ENCODE results near the gene ZNF77.
A peak's percentile ranks its signal among the peaks of the same experiment; 100 is the strongest.

ZNF77 gene

GRCh38 chr19:2900296-2901252 lies 44.2 kb downstream of the ZNF77 start, which contains the start of gene ZNF57:
ZNF57 (plus strand) TSS chr19:2900928; CDS start chr19:2901046, 118 bp downstream.
- ChIA-PET POLR2A (interaction anchor here (0.5 to 1.4 kb wide), 16 partner anchors 10 to 1562 kb away, joined by 3 to 20 read pairs (median 3); partner anchors contain the start of genes THOP1, TLE6, ZNF554 and ZNF555), CTCF (interaction anchor here (0.6 to 1.3 kb wide), 3 partner anchors 14 to 310 kb away, joined by 3 to 4 read pairs (median 3); no protein-coding TSS in a partner anchor)
- H3K4me1 ChIP-seq (ENCODE audit: control insufficient read depth, insufficient read depth, low read length) = no peaks in the 10 kb centered on the region
- H3K27ac ChIP-seq (ENCODE audit: extremely low read depth, low read depth, low read length) = peak within 1 kb of the TSS; percentile 52; the same call in 1 of the 2 replicates
- H3K36me3 ChIP-seq (ENCODE audit: control insufficient read depth in 2 of 2, insufficient read depth in 1 of 2, low read length in 2 of 2) = no peaks in the 10 kb centered on the region
- H3K9me3 ChIP-seq (ENCODE audit: control insufficient read depth, insufficient read depth, low read depth, low read length) = no peaks in the 10 kb centered on the region
- peak within 1 kb of the TSS; percentile 81 for H3K4me3 ChIP-seq (ENCODE audit: low read depth, low read length)
- no peak for TF ChIP-seq ZNF211 (tag by site-specific recombination; IDR thresholded peaks at IDR 0.05; ENCODE audit: low read depth)
- no peak for TF ChIP-seq ZNF274 (IDR thresholded peaks at IDR 0.05; ENCODE audit: low read length)
- no peak for TF ChIP-seq ZNF274 (tag by site-specific recombination; IDR thresholded peaks at IDR 0.05; ENCODE audit: borderline replicate concordance)
- peak; percentile 44; the same call in 1 of the 2 replicates for TF ChIP-seq EGR2 (tag by site-specific recombination; IDR thresholded peaks at IDR 0.05; ENCODE audit: low read depth)
- 0 out of 2 replicates have a peak, but pooled peaks have one; percentile 26 for TF ChIP-seq PATZ1 (tag by site-specific recombination; IDR thresholded peaks at IDR 0.05)
- TF ChIP-seq, protein P1, sequence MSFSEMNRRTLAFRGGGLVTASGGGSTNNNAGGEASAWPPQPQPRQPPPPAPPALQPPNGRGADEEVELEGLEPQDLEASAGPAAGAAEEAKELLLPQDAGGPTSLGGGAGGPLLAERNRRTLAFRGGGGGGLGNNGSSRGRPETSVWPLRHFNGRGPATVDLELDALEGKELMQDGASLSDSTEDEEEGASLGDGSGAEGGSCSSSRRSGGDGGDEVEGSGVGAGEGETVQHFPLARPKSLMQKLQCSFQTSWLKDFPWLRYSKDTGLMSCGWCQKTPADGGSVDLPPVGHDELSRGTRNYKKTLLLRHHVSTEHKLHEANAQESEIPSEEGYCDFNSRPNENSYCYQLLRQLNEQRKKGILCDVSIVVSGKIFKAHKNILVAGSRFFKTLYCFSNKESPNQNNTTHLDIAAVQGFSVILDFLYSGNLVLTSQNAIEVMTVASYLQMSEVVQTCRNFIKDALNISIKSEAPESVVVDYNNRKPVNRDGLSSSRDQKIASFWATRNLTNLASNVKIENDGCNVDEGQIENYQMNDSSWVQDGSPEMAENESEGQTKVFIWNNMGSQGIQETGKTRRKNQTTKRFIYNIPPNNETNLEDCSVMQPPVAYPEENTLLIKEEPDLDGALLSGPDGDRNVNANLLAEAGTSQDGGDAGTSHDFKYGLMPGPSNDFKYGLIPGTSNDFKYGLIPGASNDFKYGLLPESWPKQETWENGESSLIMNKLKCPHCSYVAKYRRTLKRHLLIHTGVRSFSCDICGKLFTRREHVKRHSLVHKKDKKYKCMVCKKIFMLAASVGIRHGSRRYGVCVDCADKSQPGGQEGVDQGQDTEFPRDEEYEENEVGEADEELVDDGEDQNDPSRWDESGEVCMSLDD (tag by site-specific recombination; IDR thresholded peaks at IDR 0.05) = peak; percentile 83
- TF ChIP-seq KLF8 (tag by site-specific recombination; IDR thresholded peaks at IDR 0.05) = peak; percentile 45; the same call in 1 of the 2 replicates
- TF ChIP-seq ZNF785 (tag by site-specific recombination; IDR thresholded peaks at IDR 0.05) = peak; percentile 90
- peak; percentile 62 for TF ChIP-seq ZNF585B (tag by site-specific recombination; IDR thresholded peaks at IDR 0.05)
- peak; percentile 86 for TF ChIP-seq ZNF629 (tag by site-specific recombination; IDR thresholded peaks at IDR 0.05)
- no peak for TF ChIP-seq ZNF624 (tag by site-specific recombination; IDR thresholded peaks at IDR 0.05)
- TF ChIP-seq ZNF335 (tag by site-specific recombination; conservative IDR thresholded peaks at IDR 0.05) = peak; percentile 98
- 0 out of 2 replicates have a peak, but pooled peaks have one; percentile 23 for TF ChIP-seq ZNF2 (tag by site-specific recombination; IDR thresholded peaks at IDR 0.05)
- TF ChIP-seq ZNF37A (tag by site-specific recombination; IDR thresholded peaks at IDR 0.05) = no peak
- peak; percentile 96 for TF ChIP-seq ZBTB20 (tag by site-specific recombination; IDR thresholded peaks at IDR 0.05)
- TF ChIP-seq ZNF596 (tag by site-specific recombination; IDR thresholded peaks at IDR 0.05) = peak; percentile 7; the same call in 1 of the 2 replicates
- TF ChIP-seq ZSCAN30 (tag by site-specific recombination; IDR thresholded peaks at IDR 0.05) = no peak
- TF ChIP-seq YY1 (tag by site-specific recombination; IDR thresholded peaks at IDR 0.05) = 0 out of 2 replicates have a peak, but pooled peaks have one; percentile 33
- TF ChIP-seq KLF10 (tag by site-specific recombination; IDR thresholded peaks at IDR 0.05) = peak; percentile 32; the same call in 1 of the 2 replicates
- peak; percentile 88 for TF ChIP-seq ZNF362 (tag by site-specific recombination; IDR thresholded peaks at IDR 0.05)
- no peak for TF ChIP-seq HIC1 (tag by site-specific recombination; IDR thresholded peaks at IDR 0.05)
- TF ChIP-seq ZNF426 (tag by site-specific recombination; IDR thresholded peaks at IDR 0.05) = no peak
- peak; percentile 86; the same call in 1 of the 2 replicates for TF ChIP-seq KLF9 (tag by site-specific recombination; IDR thresholded peaks at IDR 0.05; ENCODE audit: low read depth)
- TF ChIP-seq GLIS1 (tag by site-specific recombination; IDR thresholded peaks at IDR 0.05) = peak; percentile 22; the same call in 1 of the 2 replicates
- TF ChIP-seq TCF7L2 (IDR thresholded peaks at IDR 0.05; ENCODE audit: borderline replicate concordance, low read depth, low read length) = no peak
- peak; percentile 99 for TF ChIP-seq SP2 (tag by site-specific recombination; IDR thresholded peaks at IDR 0.05)
- TF ChIP-seq, protein P2, sequence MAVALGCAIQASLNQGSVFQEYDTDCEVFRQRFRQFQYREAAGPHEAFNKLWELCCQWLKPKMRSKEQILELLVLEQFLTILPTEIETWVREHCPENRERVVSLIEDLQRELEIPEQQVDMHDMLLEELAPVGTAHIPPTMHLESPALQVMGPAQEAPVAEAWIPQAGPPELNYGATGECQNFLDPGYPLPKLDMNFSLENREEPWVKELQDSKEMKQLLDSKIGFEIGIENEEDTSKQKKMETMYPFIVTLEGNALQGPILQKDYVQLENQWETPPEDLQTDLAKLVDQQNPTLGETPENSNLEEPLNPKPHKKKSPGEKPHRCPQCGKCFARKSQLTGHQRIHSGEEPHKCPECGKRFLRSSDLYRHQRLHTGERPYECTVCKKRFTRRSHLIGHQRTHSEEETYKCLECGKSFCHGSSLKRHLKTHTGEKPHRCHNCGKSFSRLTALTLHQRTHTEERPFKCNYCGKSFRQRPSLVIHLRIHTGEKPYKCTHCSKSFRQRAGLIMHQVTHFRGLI (tag by site-specific recombination; IDR thresholded peaks at IDR 0.05) = peak; percentile 93

All from HEK293 (cell line).